HG03354 (cell line): ENCODE results near the gene PGAP6.
"Not testable (repeated sequence)": the region's sequence is repeated elsewhere in the genome, so short reads cannot be mapped to it uniquely, and the experiment has no call there.

ENCODE experiments used
- ATAC-seq: cut with Tn5 transposase; IDR thresholded peaks from one replicate; pipeline ENCODE4 v1.9.1; 2021; ENCODE audit warnings: mild to moderate bottlenecking; ENCODE audit not compliant: unreplicated experiment, poor library complexity, severe bottlenecking

PGAP6 gene

DNA sequence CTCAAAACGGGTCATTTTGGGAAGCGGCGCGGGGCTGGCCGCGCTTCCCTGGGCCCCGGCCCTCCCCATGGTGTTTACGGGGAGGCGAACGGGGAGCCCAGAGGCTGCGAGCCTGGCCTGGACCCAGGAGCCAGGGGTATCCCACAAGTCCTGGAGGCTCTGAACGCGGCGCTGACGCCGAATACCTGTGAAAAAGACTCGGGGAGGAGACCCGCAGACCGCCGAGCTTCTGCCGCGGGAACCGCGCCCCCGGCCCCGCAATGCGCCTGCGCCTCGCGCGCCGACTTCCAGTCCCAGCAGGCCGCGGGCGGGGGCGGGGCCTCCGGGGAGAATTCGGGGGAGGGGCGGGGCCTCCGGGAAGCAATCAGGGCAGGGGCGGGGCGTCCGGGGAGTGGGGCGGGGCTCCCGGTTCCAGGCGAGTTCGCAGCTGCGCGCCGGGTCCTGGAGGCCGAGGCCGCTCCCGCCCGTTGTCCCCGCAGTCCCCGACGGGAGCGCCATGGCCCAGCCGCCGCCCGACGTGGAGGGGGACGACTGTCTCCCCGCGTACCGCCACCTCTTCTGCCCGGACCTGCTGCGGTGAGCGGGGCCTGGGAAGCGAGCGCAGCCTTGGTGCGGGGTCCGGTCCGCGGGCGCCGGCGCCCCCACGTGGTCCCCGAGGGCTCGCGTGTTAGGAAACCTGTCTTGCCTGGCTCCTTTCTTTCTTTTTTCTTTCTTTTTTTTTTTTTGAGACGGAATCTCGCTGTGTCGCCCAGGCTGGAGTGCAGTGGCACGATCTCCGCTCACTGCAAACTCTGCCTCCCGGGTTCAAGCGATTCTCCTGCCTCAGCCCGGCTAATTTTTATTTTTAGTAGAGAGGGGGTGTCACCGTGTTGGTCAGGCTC is 19.9 kb upstream of the PGAP6 start, which contains the start of gene DECR2:
Gene DECR2, plus strand, starts transcription at position 418 of the 881 bp plus-strand sequence. Its CDS starts 79 bp downstream, at position 497.
- ATAC-seq = peak; percentile 56

DNA sequence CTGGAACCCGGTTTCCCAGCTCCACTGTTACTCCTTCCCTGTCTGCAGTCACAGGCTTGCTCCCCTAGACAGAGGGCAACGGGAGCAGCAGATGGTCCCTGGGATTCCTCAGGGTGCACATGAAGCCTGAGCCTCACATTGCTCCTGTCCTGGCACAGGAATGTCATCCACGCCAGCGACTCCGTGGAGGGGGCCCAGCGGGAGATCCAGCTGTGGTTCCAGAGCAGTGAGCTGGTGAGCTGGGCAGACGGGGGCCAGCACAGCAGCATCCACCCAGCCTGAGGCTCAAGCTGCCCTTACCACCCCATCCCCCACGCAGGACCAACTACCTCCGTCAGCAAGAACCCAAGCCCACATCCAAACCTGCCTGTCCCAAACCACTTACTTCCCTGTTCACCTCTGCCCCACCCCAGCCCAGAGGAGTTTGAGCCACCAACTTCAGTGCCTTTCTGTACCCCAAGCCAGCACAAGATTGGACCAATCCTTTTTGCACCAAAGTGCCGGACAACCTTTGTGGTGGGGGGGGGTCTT is 18.3 kb upstream of the PGAP6 start:
- ATAC-seq = no peak

DNA sequence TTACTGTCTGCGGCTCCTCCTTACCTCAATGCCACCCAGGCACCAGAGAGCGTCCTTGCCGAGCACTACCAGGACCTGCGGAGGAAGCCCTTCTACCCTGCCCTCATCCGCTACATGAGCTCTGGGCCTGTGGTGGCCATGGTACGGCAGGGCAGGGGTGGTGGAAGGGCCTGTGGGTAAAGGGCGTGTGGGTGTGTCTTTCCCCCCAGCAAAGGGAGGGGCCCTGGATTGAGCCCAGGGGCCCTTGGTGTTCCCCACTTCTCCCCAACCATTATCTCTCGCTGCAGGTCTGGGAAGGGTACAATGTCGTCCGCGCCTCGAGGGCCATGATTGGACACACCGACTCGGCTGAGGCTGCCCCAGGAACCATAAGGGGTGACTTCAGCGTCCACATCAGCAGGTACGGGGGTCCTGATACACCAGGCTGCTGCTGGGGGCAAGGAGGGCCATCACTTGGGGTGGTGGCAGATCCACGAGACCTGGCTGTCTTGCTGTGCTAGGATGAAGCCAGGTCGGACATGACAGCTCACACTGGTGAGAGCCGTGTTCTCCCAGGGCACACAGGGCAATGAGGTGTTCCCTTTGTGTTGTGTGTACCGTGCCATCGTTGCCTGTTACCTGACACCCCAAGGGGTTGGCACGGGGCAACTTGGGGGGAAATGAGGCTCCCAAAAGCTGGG is 17.7 kb upstream of the PGAP6 start:
- no peak for ATAC-seq

DNA sequence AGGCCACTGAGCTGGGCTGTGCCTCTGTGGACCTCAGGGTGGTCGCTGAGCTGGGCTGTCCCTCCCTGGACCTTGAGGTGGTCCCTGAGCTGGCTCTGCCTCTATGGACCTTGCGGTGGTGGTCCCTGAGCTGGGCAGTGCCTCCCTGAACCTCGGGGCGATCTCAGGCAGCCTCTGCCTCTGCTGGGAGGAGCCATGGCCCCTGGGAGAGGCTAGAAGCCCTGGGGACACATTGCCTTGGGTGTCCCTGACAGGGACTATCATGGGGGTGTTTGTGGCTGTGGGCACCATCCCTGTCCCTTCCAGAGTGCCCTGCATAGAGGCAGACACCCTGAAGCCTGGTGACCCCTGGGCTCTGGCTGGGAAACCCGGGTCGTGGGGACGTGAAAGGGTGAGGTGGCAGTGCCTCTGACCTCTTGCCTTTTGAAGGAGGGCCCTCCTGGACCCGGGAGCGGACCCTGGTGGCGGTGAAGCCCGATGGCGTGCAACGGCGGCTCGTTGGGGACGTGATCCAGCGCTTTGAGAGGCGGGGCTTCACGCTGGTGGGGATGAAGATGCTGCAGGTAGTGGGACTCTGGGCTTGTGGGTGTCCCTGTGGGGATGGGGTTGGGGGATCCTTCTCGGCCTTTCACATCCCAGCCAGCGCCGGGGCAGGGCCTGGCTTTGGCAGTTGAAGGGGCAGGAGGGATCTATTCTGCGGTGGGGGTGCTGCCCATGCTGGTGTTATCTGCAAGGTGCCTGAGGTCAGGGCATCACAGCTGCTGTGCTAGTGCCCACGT is 17.0 kb upstream of the PGAP6 start:
- ATAC-seq = no peak

DNA sequence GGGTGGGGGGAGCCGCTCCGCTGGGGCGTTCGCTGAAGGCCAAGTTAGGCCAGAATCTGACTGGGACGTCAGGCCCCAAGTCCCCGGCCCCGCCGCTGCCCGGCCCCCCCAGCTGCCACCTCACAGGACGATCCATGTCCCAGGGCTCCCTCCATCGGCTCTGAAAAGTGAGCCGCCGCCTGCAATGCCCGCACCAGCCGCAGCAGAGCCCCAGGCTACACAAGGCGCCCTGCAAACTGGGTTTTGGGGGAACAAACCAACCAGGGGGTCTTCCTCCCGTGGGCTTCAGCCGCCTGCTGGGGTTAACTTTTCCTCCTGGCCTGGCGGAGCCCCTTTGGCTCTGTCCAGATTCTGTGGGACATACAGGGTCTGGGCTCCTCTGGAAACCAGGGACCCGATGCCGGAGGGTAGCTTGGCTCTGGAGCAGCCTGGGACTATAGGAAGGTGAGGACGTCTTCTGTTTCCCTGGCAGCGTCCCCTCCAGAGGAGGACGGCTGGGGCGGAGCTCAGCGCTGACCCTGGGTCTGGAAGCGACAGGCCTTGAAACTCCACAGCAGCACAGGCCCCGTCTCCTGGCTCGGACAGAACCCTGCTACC is 16.1 kb upstream of the PGAP6 start:
- ATAC-seq = no peak

DNA sequence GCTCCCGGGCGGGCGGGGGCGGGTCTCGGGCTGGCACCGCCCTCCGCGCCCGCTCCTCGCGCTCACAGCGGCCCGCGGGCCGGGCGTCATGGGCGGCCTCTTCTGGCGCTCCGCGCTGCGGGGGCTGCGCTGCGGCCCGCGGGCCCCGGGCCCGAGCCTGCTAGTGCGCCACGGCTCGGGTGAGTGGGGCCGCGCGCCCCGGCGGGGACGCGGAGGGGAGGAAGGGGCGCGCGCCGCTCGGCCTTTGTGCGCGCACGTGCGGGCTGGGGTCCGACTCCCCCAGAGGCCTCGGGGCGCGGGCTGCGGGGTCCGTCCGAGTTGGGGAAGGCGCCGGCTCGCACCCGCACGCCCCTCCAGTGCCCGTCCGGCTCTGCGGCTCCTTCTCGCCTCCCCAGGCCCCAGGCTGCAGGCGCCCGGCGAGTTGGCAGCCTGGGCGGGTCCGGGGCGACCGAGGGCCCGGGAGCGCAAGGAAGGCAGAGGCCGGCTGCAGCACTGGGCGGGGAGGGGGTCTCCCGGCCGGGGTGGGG is 15.4 kb upstream of the PGAP6 start, which contains the start of gene NME4:
Gene NME4, plus strand, starts transcription at position 65 of the 527 bp plus-strand sequence. Its CDS starts 24 bp downstream, at position 89.
- no peak for ATAC-seq

DNA sequence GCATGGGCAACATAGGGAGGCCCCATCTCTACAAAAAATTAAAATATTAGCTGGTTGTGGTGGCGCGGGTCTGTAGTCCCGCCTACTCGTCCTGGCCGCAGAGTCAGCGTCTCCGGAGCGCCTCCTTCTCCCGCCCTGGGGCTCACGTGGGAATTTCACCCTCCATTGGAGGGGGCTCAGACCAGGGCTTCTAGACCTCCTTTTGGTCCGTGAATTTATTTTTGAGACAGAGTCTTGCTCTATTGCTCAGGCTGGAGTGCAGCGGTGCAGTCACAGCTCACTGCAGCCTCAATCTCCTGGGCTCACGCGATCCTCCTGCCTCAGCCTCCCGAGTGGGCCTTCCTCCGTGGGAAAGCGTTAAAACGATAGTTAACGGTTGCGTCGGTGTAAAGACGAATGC is 14.8 kb upstream of the PGAP6 start:
- ATAC-seq = no peak

DNA sequence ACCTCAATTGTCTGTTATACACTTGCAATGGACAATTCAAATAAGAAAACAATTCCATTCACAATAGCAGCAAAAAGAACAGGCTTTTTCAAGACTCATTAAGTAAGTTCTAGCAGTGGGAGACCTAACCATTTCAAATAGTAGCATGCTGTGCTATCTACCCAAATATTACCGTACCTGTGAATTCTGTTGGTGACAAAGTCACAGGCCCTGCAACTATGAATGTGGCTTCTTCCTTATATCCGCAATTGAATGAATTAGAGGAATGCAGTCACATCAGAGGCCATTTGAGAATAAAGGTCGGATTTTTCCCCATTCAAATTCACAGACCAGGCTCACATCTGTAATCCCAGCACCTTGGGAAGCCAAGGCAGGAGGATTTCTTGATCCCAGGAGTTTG is 14.4 kb upstream of the PGAP6 start:
- ATAC-seq = no peak

DNA sequence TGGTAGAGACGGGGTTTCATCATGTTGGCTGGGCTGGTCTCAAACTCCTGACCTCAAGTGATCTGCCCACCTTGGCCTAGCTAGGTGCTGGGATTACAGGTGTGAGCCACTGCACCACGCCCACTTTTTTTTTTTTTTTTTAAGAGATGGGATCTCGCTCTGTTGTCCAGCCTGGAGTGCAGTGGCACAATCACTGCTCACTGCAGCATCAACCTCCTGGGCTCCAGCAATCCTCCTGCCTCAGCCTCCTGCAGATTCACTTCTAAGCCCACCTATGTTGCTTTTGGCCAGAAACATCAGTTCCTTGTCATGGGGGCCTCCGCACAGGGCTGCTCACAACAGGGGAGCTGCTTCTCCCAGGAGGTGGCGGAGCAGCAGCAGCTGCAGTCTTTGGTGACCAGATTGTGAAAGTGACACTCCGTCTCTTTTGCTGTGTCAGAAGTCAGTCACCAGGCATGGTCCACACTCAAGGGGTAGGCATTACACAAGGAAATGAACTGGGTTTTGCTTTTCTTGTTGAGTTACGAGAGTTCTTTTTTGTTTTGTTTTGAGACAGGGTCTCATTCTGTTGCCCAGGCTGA is 10.8 kb upstream of the PGAP6 start:
- ATAC-seq = no peak

DNA sequence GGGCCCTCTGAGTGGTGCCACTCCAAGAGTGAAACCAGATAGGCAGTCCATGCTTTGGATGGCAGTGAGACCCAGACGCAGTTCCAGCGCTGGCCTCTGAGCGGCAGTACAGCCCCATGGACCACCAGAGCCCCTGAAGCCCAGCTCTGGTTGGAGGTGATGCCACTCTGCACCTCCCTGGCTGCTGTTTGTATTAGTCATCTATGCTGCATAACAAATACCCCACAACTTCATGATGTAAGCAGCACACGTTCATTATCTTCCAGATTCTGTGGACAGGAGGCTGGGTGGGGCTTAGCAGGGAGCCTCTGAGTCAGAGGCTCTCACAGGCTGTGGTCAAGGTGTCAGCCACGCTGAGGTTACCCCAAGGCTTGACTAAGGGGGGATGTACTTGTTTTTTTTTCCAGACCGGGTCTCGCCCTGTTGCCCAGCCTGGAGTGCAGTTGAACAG is 10.1 kb upstream of the PGAP6 start:
- peak; percentile 53 for ATAC-seq

DNA sequence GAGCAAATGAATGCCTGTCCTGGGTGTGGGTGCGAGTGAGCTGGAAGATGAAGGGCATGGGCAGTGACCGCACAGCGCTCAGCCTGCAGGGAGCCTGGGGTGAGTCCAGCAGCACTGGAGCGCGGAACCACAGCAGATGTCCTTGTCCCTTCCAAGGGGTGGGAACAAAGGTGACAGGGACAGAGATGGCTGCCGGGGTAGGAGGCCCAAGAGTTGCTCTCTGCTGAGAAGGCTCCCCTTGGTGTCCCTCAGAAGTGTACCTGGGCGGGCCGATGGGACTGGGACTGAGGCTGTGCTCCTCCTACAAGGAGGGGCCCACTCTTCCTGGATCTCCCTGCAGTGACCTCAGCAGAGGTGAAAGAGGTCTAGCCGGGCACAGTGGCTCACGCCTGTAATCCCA is 7.6 kb upstream of the PGAP6 start:
- no peak for ATAC-seq

DNA sequence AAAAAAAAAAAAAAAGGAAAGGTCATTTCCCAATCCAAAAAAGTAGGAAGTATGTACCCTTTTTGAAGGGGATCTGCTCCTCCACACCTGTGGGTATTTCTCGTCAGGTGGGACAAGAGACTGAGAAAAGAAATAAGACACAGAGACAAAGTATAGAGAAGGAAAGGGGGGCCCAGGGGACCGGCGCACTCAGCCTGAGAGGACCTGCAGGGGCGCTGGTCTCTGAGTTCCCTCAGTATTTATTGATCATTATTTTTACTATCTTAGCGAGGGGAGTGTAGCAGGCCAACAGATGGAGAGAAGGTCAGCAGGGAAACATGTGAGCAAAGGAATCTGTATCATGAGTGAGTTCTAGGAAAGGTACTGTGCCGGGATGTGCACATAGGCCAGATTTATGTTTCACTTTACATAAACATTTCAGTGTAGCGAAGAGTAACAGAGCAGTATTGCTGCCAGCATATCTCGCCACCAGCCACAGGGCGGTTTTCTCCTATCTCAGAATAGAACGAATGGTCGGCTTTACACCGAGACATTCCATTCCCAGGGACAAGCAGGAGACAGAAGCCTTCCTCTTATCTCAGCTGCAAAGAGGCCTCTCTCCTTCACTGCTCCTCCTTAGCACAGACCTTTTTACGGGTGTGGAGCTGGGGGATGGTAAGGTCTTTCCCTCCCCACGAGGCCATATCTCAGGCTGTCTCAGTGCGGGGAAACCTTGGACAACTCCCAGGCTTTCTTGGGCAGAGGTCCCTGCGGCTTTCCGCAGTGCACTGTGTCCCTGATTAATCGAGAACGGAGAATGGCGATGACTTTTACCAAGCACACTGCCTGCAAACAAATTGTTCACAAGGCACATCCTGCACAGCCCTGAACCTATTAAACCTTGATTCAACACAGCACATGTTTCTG is 6.2 kb upstream of the PGAP6 start:
- not testable (repeated sequence) for ATAC-seq

DNA sequence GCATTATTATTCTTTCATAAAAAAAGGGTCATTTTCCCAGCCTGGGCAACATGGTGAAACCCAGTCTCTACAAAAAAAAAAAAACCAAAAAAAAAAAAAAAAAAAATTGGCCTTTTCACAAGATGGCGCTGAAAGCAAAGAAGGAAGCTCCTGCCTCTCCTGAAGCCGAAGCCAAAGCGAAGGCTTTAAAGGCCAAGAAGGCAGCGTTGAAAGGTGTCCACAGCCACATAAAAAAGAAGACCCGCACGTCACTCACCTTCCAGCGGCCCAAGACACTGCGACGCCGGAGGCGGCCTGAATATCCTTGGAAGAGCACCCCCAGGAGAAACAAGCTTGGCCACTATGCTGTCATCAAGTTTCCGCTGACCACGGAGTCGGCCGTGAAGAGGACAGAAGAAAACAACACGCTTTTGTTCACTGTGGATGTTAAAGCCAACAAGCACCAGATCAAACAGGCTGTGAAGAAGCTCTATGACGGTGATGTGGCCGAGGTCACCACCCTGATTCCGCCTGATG is 4.9 kb upstream of the PGAP6 start:
- ATAC-seq = no peak

DNA sequence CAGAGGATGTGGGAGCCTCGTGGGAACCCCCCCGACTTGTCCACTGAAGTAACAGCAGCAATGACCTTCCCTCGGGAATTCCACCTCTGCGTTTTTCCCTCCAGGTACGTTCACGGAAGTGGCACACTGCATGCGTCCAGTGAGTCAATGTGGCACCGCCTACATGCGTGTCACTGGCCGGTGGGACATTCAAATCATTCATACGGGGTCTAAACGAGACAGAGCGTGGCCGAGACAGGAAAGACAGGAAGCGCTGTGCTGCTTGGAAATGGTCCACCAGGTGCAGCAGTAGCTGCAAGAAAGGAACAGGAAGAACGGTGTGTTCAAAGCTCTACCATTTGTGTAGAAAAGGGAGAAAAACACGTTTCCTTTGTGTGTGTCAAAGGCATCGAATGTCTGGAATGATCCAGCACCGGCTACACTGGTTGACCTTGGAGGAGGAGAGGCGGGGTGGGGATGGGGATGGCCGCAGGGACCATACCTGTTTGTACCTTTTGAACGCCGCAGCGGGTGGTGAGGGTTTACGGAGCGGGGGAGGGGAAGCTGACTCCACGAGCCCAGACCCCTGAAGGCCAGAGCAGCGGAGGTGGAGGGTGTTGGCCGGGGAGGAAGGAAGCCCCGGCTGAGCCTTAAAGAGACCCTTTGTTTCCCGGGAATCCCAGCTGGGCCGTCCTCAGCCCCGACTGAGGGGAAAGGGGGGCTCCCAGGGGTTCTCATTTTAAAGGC is 1.7 kb upstream of the PGAP6 start:
- peak; percentile 45 for ATAC-seq

DNA sequence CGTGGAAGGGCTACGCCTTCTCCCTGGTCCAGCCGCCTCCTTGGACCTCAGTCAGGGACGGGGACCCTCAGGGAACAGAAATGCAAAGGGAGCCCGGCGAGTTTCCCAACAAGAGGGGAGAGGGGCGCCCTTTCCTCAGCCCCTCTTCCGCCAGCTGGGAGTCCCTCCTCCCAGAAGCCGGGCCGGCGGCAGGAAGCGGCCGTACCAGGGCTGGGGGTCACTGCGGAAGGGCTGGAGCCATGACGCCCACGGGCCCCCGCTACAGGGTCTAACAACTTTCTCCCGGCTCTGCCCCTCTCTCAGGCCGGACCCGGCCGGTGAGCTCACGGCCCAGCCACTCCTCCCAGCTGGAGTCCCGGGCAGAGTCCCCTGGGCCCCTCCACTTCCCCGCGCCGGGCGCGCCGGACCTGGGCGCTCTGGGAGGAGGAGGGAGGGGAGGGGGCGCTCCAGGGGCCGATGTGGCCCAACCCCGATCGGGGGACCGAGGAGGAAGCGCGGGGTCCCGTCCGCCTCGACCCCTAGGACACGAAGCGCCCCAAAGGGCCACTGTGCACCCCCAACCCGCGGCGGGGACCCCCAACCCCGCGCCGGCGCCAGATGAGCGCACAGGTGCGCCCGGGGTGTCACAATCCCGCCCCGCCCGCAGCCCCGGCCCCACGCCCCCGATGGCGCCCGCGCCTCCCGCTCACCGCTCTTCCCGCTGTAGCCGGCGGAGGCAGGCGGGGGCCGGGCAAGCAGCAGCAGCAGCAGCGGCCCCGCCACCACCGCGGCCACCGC is 578 bp downstream of the PGAP6 start:
- ATAC-seq = peak; percentile 34

DNA sequence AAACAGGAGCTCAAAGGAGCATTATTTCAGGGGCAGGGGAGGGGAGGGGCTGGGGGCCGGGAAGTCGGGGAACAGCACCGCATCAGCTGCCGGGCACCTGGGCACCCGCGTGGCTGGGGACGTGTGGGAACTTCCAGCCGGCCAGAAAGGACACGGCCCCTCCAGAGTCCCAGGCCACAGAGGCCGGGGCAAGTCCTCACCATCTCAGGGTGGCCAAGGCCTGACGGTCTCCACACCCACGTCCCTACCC is 1.1 kb downstream of the PGAP6 start:
- ATAC-seq = no peak
